HCT116 (cell line): ENCODE measurements around the gene PMEPA1. TPM values are rescaled to one million over a fixed set of nuclear protein-coding genes. Genes with fewer than 3 reads are reported as not detected.

Source experiments
- ATAC-seq: fragments of 200-7000 bp; cut with Tn5 transposase; 2 replicates; pipeline ENCODE4 v1.9.1; 2020; ENCODE audit warnings: mild to moderate bottlenecking, moderate library complexity
- BruUV-seq: library from RNA; stranded (reverse); fragments of 400-500 nt; replicated peaks from 2 replicates; lab custom pipeline; 2021; lab: Mats Ljungman, UMichigan
- CTCF ChIA-PET: fragments of 300-600 bp; sonication (Branson Sonifier 250); formaldehyde crosslinking; loops from one replicate; lab custom pipeline; 2021; ENCODE audit warnings: antibody characterized with exemption; lab: Charles Lee
- POLR2A ChIA-PET: fragments of 300-600, 350-600 bp; sonication (Branson Sonifier 250); formaldehyde crosslinking; loops from one replicate; lab custom pipeline; 2021; ENCODE audit warnings: antibody characterized with exemption; lab: Charles Lee
- RAD21 ChIA-PET, 2 experiments: fragments of 300-600 bp; sonication (Branson Sonifier 250); formaldehyde crosslinking; loops; one replicate each; lab custom pipeline; 2023; ENCODE audit warnings: low total read pairs in 2 of 2; ENCODE audit not compliant: uncharacterized antibody in 2 of 2, unreplicated experiment in 2 of 2, low non-redundant PET in 1 of 2; lab: Charles Lee
- DNase-seq: peaks from one replicate; pipeline ENCODE4 v3.0.0-alpha.2; 2010; ENCODE audit warnings: low read depth, low spot score
- H2AFZ ChIP-seq: fragments of 200-600 bp; shearing (Covaris generic), sonication (generic); 2 replicates; pipeline ENCODE4 v1.6.1; 2017; ENCODE audit warnings: low read depth, mixed run types, mixed read lengths, antibody characterized with exemption, low read length; ENCODE audit not compliant: poor library complexity, severe bottlenecking
- H3K27ac ChIP-seq: 2 replicates; pipeline ENCODE4 v1.5.1; 2012; ENCODE audit warnings: low read depth, low read length
- H3K27me3 ChIP-seq: fragments of 200-600 bp; sonication (generic); 2 replicates; pipeline ENCODE4 v1.6.1; 2016; ENCODE audit warnings: mixed run types, low read length, mixed read lengths; ENCODE audit not compliant: insufficient read depth
- H3K36me3 ChIP-seq, 2 experiments: fragments of 200-500 bp in 1 of 2; fragments of 200-600 bp in 1 of 2; sonication (Bioruptor generic) in 1 of 2; sonication (generic) in 1 of 2; 2 replicates each; pipeline versions ENCODE4 v1.5.1 to v1.6.1; 2014 to 2016; ENCODE audit warnings: low read length in 2 of 2, inconsistent platforms in 1 of 2, mixed read lengths in 1 of 2, mixed run types in 1 of 2; ENCODE audit not compliant: insufficient read depth in 2 of 2, control insufficient read depth in 1 of 2
- H3K4me1 ChIP-seq, 2 experiments: fragments of 200-600 bp in 1 of 2; sonication (generic) in 1 of 2; 2 replicates each; pipeline versions ENCODE4 v1.5.1 to v1.6.1; 2012 to 2017; ENCODE audit warnings: low read length in 2 of 2, inconsistent platforms in 1 of 2, mild to moderate bottlenecking in 1 of 2, mixed read lengths in 1 of 2, mixed run types in 1 of 2, moderate library complexity in 1 of 2; ENCODE audit not compliant: insufficient read depth in 2 of 2, control insufficient read depth in 1 of 2
- H3K4me2 ChIP-seq: fragments of 200-600 bp; sonication (generic); 2 replicates; pipeline ENCODE4 v1.6.1; 2017; ENCODE audit warnings: mixed run types, low read length, mixed read lengths
- H3K4me3 ChIP-seq, 2 experiments: fragments of 200-600 bp in 1 of 2; sonication (generic) in 1 of 2; replicated peaks in 1 of 2; 2 replicates each; pipeline ENCODE4 v1.5.1; 2011 to 2016; ENCODE audit warnings: low read length in 2 of 2, control low read depth in 1 of 2, low read depth in 1 of 2, mild to moderate bottlenecking in 1 of 2, mixed read lengths in 1 of 2, mixed run types in 1 of 2
- H3K79me2 ChIP-seq: fragments of 200-600 bp; sonication (generic); 2 replicates; pipeline ENCODE4 v1.6.1; 2017; ENCODE audit warnings: mild to moderate bottlenecking, mixed run types, low read length, moderate library complexity, mixed read lengths; ENCODE audit not compliant: insufficient read depth
- H3K9ac ChIP-seq: fragments of 200-600 bp; sonication (generic); 2 replicates; pipeline ENCODE4 v1.6.1; 2016; ENCODE audit warnings: low read length, mixed read lengths
- H3K9me2 ChIP-seq: fragments of 200-600 bp; sonication (generic), shearing (Covaris generic); 2 replicates; pipeline ENCODE4 v1.6.1; 2017; ENCODE audit warnings: mixed run types, mild to moderate bottlenecking, moderate library complexity; ENCODE audit not compliant: insufficient read depth
- H3K9me3 ChIP-seq, 2 experiments: fragments of 200-500 bp in 1 of 2; fragments of 200-600 bp in 1 of 2; sonication (Bioruptor generic) in 1 of 2; sonication (generic) in 1 of 2; 2 replicates each; pipeline ENCODE4 v1.6.1; 2014 to 2017; ENCODE audit warnings: low read length in 2 of 2, mixed read lengths in 2 of 2, inconsistent platforms in 1 of 2, low read depth in 1 of 2, mild to moderate bottlenecking in 1 of 2, mixed run types in 1 of 2, moderate library complexity in 1 of 2; ENCODE audit not compliant: control insufficient read depth in 1 of 2, insufficient read depth in 1 of 2
- H4K20me1 ChIP-seq: fragments of 200-600 bp; sonication (generic), shearing (Covaris generic); 2 replicates; pipeline ENCODE4 v1.6.1; 2017; ENCODE audit warnings: mixed run types, mild to moderate bottlenecking, moderate library complexity; ENCODE audit not compliant: insufficient read depth
- EGR1 ChIP-seq: IDR thresholded peaks from 2 replicates; pipeline ENCODE4 v1.6.1; 2012; ENCODE audit warnings: low read depth
- EZH2 ChIP-seq: fragments of 200-600 bp; sonication (generic); IDR thresholded peaks from 2 replicates; pipeline ENCODE4 v1.6.1; 2017; ENCODE audit warnings: antibody characterized with exemption, mixed run types
- FOSL1 ChIP-seq: IDR thresholded peaks from 2 replicates; pipeline ENCODE4 v1.6.1; 2012; ENCODE audit warnings: low read depth
- POLR2A ChIP-seq: IDR thresholded peaks from 2 replicates; pipeline ENCODE4 v1.7.0; 2011; ENCODE audit warnings: borderline replicate concordance; ENCODE audit not compliant: insufficient read depth, insufficient read length; ENCODE audit errors: extremely low read depth
- RAD21 ChIP-seq: IDR thresholded peaks from 2 replicates; pipeline ENCODE4 v1.6.1; 2012; ENCODE audit warnings: low read depth, mild to moderate bottlenecking
- SRF ChIP-seq: IDR thresholded peaks from 2 replicates; pipeline ENCODE4 v1.6.1; 2012; ENCODE audit warnings: low read depth
- ZFX ChIP-seq: fragments of 450-650 bp; IDR thresholded peaks from 2 replicates; pipeline ENCODE4 v1.6.1; 2017
- intact Hi-C: fragments of 100-400 bp; cut with micrococcal nuclease; formaldehyde crosslinking; loops from 2 replicates; pipeline ENCODE4 v1.10.0; 2022
- total RNA-seq: library from RNA; stranded (reverse); gene quantifications from one replicate; pipeline ENCODE4 v1.2.1, GENCODE V29; 2021; ENCODE audit not compliant: unreplicated experiment
- TF ChIP-seq, protein P1 (sequence below): IDR thresholded peaks from 2 replicates; pipeline ENCODE4 v1.6.1; 2012
- TF ChIP-seq, protein P2 (sequence below): IDR thresholded peaks from 2 replicates; pipeline ENCODE4 v1.6.1; 2012

PMEPA1 gene
- total RNA-seq, 1 experiment from 2014 or later: 0.64 TPM

GRCh38 chr20:57691699-57692098 is 18.1 kb downstream of the PMEPA1 start:
- Histone ChIP-seq H3K9me2 (no peaks in the 10 kb centered on the region), H3K27ac (no peak overlapping the region), H2AFZ (no peak overlapping the region), H3K9ac (no peak overlapping the region), H3K4me3 (no peak overlapping the region), H3K27me3 (peaks cover 92% of the 10 kb centered on the region)
- RAD21 ChIA-PET: no interaction called here
- no peak for DNase-seq
- TF ChIP-seq RAD21 (no peak), POLR2A (no peak), EGR1 (no peak)
- TF ChIP-seq, all 23 proteins: peak for 0
- ChIA-PET POLR2A (no interaction called here), CTCF (no interaction called here)
- no peaks in the 10 kb centered on the region for H3K36me3 ChIP-seq
- peaks cover 7% of the 10 kb centered on the region; the same call in 1 of the 2 replicates for H4K20me1 ChIP-seq
- H3K4me1 ChIP-seq: peaks cover 26 to 40% of the 10 kb centered on the region in 2 experiments
- no peaks in the 10 kb centered on the region for H3K79me2 ChIP-seq
- no peak for ATAC-seq
- intact Hi-C loops: no loop called here
- H3K9me3 ChIP-seq: no peaks in the 10 kb centered on the region
- no peak overlapping the region for H3K4me2 ChIP-seq
- no TSS peak for BruUV-seq

- no peaks in the 10 kb centered on the region for H3K9me3 ChIP-seq
- no peak overlapping the region for H3K27ac ChIP-seq
- H3K4me3 ChIP-seq: no peak overlapping the region
- H4K20me1 ChIP-seq: peaks cover 7% of the 10 kb centered on the region; the same call in 1 of the 2 replicates
- no peak overlapping the region for H3K9ac ChIP-seq
- ATAC-seq: no peak
- no peaks in the 10 kb centered on the region for H3K79me2 ChIP-seq
- H3K9me2 ChIP-seq: no peaks in the 10 kb centered on the region
- ChIA-PET POLR2A (no interaction called here), RAD21 (no interaction called here), CTCF (no interaction called here)
- no peak overlapping the region for H2AFZ ChIP-seq
- no TSS peak for BruUV-seq
- no peaks in the 10 kb centered on the region for H3K36me3 ChIP-seq
- intact Hi-C loops: no loop called here
- DNase-seq: no peak
- TF ChIP-seq, protein P1, sequence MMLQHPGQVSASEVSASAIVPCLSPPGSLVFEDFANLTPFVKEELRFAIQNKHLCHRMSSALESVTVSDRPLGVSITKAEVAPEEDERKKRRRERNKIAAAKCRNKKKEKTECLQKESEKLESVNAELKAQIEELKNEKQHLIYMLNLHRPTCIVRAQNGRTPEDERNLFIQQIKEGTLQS: no peak
- no peak for TF ChIP-seq SRF
- no peak for TF ChIP-seq ZFX
- no peak for TF ChIP-seq EZH2
- TF ChIP-seq, protein P2, sequence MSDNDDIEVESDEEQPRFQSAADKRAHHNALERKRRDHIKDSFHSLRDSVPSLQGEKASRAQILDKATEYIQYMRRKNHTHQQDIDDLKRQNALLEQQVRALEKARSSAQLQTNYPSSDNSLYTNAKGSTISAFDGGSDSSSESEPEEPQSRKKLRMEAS: no peak
- no peak for TF ChIP-seq FOSL1
- no peak overlapping the region for H3K4me2 ChIP-seq
- H3K27me3 ChIP-seq: peaks cover 92% of the 10 kb centered on the region
- peaks cover 26 to 35% of the 10 kb centered on the region in 2 experiments for H3K4me1 ChIP-seq
These were observed 19.3 kb downstream of the PMEPA1 start for GRCh38 chr20:57690525-57690924.
